ENCODE data around the gene MPC1. TPM values are rescaled to one million over a fixed set of nuclear protein-coding genes. Genes with fewer than 3 reads are reported as not detected.
A peak's percentile ranks its signal among the peaks of the same experiment; 100 is the strongest.
"Not testable (repeated sequence)": the region's sequence is repeated elsewhere in the genome, so short reads cannot be mapped to it uniquely, and the experiment has no call there.

MPC1 gene
- total RNA-seq, 1 donor from 2014 or later = 88.2 TPM

DNA sequence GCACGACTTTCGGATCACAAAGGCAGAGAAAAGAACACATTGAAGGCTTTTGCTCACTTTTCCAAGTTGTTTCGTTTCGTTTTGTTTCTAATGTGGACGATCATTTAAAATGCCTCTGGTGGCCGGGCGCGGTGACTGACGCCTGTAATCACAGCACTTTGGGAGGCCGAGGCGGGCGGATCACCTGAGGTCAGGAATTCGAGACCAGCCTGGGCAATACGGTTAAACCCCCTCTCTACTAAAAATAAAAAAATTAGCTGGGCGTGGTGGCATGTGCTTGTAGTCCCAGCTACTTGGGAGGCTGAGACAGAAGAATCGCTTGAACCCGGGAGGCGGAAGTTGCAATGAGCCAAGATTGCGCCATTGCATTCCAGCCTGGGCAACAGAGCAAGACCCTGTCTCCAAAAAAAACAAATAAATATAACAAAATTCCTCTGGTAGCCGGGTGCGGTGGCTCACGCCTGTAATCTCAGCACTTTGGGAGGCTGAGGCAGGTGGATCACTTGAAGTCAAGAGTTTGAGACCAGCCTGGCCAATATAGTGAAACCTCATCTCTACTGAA lies 1.1 kb upstream of the MPC1 start:
- peaks cover 8 to 28% (median 12%) of the 10 kb centered on the region in 3 donors for H3K4me1 ChIP-seq (ENCODE audit: control insufficient read depth in 3 of 3, insufficient read depth in 3 of 3, low read length in 3 of 3)
- not testable (repeated sequence) for H3K27me3 ChIP-seq (ENCODE audit: control insufficient read depth in 3 of 3, insufficient read depth in 3 of 3, low read length in 3 of 3); H3K9me3 ChIP-seq (ENCODE audit: control insufficient read depth in 3 of 3, low read length in 3 of 3); H3K36me3 ChIP-seq (ENCODE audit: control insufficient read depth in 3 of 3, insufficient read depth in 3 of 3, low read length in 3 of 3)
- peak overlapping the region; percentile 90 to 98 (median 93) for H3K4me3 ChIP-seq (ENCODE audit: low read length in 3 of 3)
- peak overlapping the region; percentile 69 to 97 (median 86) for H3K9ac ChIP-seq (ENCODE audit: low read depth in 1 of 3, low read length in 3 of 3)
- H3K27ac ChIP-seq (ENCODE audit: low read depth, low read length) = peak overlapping the region; percentile 98

- no peaks in the 10 kb centered on the region for H3K36me3 ChIP-seq (ENCODE audit: control insufficient read depth in 3 of 3, insufficient read depth in 3 of 3, low read length in 3 of 3)
- H3K27ac ChIP-seq (ENCODE audit: low read depth, low read length) = peak overlapping the region; percentile 98
- H3K9me3 ChIP-seq (ENCODE audit: control insufficient read depth in 3 of 3, low read length in 3 of 3) = no peaks in the 10 kb centered on the region
- peaks cover 8 to 28% (median 12%) of the 10 kb centered on the region in 3 donors for H3K4me1 ChIP-seq (ENCODE audit: control insufficient read depth in 3 of 3, insufficient read depth in 3 of 3, low read length in 3 of 3)
- H3K27me3 ChIP-seq (ENCODE audit: control insufficient read depth in 3 of 3, insufficient read depth in 3 of 3, low read length in 3 of 3) = no peaks in the 10 kb centered on the region
- H3K4me3 ChIP-seq (ENCODE audit: low read length in 3 of 3) = peak overlapping the region; percentile 88 to 98 (median 93)
- H3K9ac ChIP-seq (ENCODE audit: low read depth in 1 of 3, low read length in 3 of 3) = peak overlapping the region; percentile 90 to 98 (median 97)
Measured at GRCh38 chr6:166382500-166382932, 224 bp downstream of the MPC1 start.

DNA sequence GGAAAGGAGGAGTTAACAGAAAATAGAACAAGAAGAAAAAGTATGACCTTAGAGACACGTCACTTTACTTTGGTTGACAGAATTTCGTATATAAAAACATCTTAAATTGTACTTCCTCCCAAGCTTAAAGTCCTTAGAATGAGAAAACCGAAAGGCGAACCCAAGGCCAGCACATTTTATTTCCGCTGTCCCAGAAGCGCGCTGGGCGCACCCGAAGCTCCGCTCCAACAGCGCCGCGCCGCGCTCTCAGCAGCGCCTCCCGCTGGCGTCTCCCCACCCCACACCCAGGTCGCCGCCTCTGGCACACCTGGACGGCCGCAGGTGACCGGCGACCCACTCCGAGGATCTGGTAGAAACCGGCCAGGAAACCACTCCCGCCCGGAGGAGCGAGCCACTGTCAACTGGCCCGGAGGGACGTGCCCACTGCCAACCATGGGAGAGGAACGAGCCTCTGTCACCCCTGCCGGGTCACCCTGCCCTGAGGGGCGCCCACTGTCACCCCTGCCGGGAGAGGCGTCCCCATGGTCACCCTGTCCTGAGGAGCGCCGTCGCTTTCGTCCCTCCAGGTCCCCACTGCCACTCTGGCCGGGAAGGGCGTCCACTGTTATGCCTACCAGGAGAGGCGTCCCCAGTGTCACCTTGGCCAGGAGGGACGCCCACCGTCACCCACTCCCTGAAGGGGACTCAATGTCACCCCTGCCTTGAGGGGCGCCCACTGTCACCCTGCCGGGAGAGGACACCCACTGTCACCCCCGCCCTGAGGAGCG lies 824 bp downstream of the MPC1 start:
- peak overlapping the region; percentile 88 to 98 (median 93) for H3K4me3 ChIP-seq (ENCODE audit: low read length in 3 of 3)
- H3K4me1 ChIP-seq (ENCODE audit: control insufficient read depth in 3 of 3, insufficient read depth in 3 of 3, low read length in 3 of 3) = peaks cover 8 to 28% (median 12%) of the 10 kb centered on the region in 3 donors
- no peaks in the 10 kb centered on the region for H3K27me3 ChIP-seq (ENCODE audit: control insufficient read depth in 3 of 3, insufficient read depth in 3 of 3, low read length in 3 of 3)
- no peaks in the 10 kb centered on the region for H3K9me3 ChIP-seq (ENCODE audit: control insufficient read depth in 3 of 3, low read length in 3 of 3)
- H3K27ac ChIP-seq (ENCODE audit: low read depth, low read length) = peak overlapping the region; percentile 98
- H3K9ac ChIP-seq (ENCODE audit: low read depth in 1 of 3, low read length in 3 of 3) = peak overlapping the region; percentile 90 to 98 (median 97)
- peaks cover 0 to 2% (median 0%) of the 10 kb centered on the region in 3 donors for H3K36me3 ChIP-seq (ENCODE audit: control insufficient read depth in 3 of 3, insufficient read depth in 3 of 3, low read length in 3 of 3)

- H3K9me3 ChIP-seq (ENCODE audit: control insufficient read depth in 3 of 3, low read length in 3 of 3) = no peaks in the 10 kb centered on the region
- H3K27me3 ChIP-seq (ENCODE audit: control insufficient read depth in 3 of 3, insufficient read depth in 3 of 3, low read length in 3 of 3) = no peaks in the 10 kb centered on the region
- H3K27ac ChIP-seq (ENCODE audit: low read depth, low read length) = peak overlapping the region; percentile 98
- H3K4me3 ChIP-seq (ENCODE audit: low read length in 3 of 3) = peak overlapping the region; percentile 88 to 98 (median 93)
- H3K4me1 ChIP-seq (ENCODE audit: control insufficient read depth in 3 of 3, insufficient read depth in 3 of 3, low read length in 3 of 3) = peaks cover 8 to 28% (median 12%) of the 10 kb centered on the region in 3 donors
- peak overlapping the region; percentile 90 to 98 (median 97) for H3K9ac ChIP-seq (ENCODE audit: low read depth in 1 of 3, low read length in 3 of 3)
- H3K36me3 ChIP-seq (ENCODE audit: control insufficient read depth in 3 of 3, insufficient read depth in 3 of 3, low read length in 3 of 3) = peaks cover 0 to 2% (median 0%) of the 10 kb centered on the region in 3 donors
Measured at GRCh38 chr6:166381381-166381732, 1.4 kb downstream of the MPC1 start.

GRCh38 chr6:166379800-166380199 lies 2.9 kb downstream of the MPC1 start:
- H3K9me3 ChIP-seq (ENCODE audit: control insufficient read depth in 3 of 3, low read length in 3 of 3) = no peaks in the 10 kb centered on the region
- H3K4me3 ChIP-seq (ENCODE audit: low read length in 3 of 3) = no peak overlapping the region
- peak overlapping the region; percentile 53 for H3K27ac ChIP-seq (ENCODE audit: low read depth, low read length)
- H3K27me3 ChIP-seq (ENCODE audit: control insufficient read depth in 3 of 3, insufficient read depth in 3 of 3, low read length in 3 of 3) = no peaks in the 10 kb centered on the region
- peaks cover 8 to 28% (median 12%) of the 10 kb centered on the region in 3 donors for H3K4me1 ChIP-seq (ENCODE audit: control insufficient read depth in 3 of 3, insufficient read depth in 3 of 3, low read length in 3 of 3)
- peaks cover 0 to 2% (median 0%) of the 10 kb centered on the region in 3 donors for H3K36me3 ChIP-seq (ENCODE audit: control insufficient read depth in 3 of 3, insufficient read depth in 3 of 3, low read length in 3 of 3)
- H3K9ac ChIP-seq (ENCODE audit: low read depth in 1 of 3, low read length in 3 of 3) = peak overlapping the region in 2 of 3 donors; percentile 10 to 57

DNA sequence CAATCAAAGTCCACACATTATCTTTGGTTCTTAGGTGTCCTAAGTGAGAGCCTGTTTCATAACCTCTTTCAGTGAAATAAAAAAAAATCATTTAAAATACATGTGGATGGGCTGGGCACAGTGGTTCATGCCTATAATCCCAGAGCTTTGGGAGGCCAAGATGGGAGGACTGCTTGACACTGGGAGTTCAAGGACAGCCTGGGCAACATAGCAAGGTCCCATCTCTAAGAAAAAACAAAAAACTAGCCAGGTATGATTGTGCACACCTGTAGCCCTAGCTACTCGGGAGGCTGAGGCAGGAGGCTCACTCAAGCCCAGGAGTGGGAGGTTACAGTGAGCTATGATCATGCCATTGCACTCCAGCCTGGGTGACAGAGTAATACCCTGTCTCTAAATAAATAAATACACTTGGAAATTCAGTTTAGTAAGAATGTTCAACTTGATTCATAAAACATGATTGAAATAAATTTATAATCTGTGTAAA lies 3.6 kb downstream of the MPC1 start:
- Histone ChIP-seq H3K4me1 (ENCODE audit: control insufficient read depth in 3 of 3, insufficient read depth in 3 of 3, low read length in 3 of 3) (peaks cover 8 to 28% (median 12%) of the 10 kb centered on the region in 3 donors), H3K9ac (ENCODE audit: low read depth in 1 of 3, low read length in 3 of 3) (no peak overlapping the region), H3K27ac (ENCODE audit: low read depth, low read length) (no peak overlapping the region), H3K27me3 (ENCODE audit: control insufficient read depth in 3 of 3, insufficient read depth in 3 of 3, low read length in 3 of 3) (no peaks in the 10 kb centered on the region), H3K36me3 (ENCODE audit: control insufficient read depth in 3 of 3, insufficient read depth in 3 of 3, low read length in 3 of 3) (peaks cover 0 to 2% (median 0%) of the 10 kb centered on the region in 3 donors), H3K9me3 (ENCODE audit: control insufficient read depth in 3 of 3, low read length in 3 of 3) (no peaks in the 10 kb centered on the region), H3K4me3 (ENCODE audit: low read length in 3 of 3) (no peak overlapping the region)

- no peak overlapping the region for H3K27ac ChIP-seq (ENCODE audit: low read depth, low read length)
- no peak overlapping the region for H3K4me3 ChIP-seq (ENCODE audit: low read length in 3 of 3)
- H3K9ac ChIP-seq (ENCODE audit: low read depth in 1 of 3, low read length in 3 of 3) = no peak overlapping the region
- H3K36me3 ChIP-seq (ENCODE audit: control insufficient read depth in 3 of 3, insufficient read depth in 3 of 3, low read length in 3 of 3) = peaks cover 0 to 2% (median 0%) of the 10 kb centered on the region in 3 donors
- no peaks in the 10 kb centered on the region for H3K9me3 ChIP-seq (ENCODE audit: control insufficient read depth in 3 of 3, low read length in 3 of 3)
- H3K27me3 ChIP-seq (ENCODE audit: control insufficient read depth in 3 of 3, insufficient read depth in 3 of 3, low read length in 3 of 3) = no peaks in the 10 kb centered on the region
- H3K4me1 ChIP-seq (ENCODE audit: control insufficient read depth in 3 of 3, insufficient read depth in 3 of 3, low read length in 3 of 3) = peaks cover 8 to 21% (median 12%) of the 10 kb centered on the region in 3 donors
Measured at GRCh38 chr6:166377721-166378120, 5.0 kb downstream of the MPC1 start.

DNA sequence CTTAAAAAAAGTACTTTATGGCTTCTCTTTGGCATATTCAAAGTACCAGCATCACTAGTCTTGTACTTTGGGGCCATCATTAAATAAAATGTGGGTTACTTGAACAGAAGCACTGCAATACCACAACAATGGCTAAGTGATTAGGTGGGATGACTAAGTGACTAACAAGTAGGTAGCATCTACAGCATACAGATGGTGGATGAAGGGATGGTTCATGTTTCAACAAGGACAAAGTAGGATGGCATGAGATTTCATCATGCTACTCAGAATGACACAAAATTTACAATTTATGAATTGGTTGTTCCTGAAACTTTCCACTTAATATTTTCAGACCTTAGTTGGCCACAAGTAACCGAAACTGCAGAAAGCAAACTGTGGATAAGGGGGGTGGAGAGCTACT lies 7.7 kb downstream of the MPC1 start:
- H3K9me3 ChIP-seq (ENCODE audit: control insufficient read depth in 3 of 3, low read length in 3 of 3) = no peaks in the 10 kb centered on the region
- peaks cover 3 to 4% (median 4%) of the 10 kb centered on the region in 3 donors for H3K4me1 ChIP-seq (ENCODE audit: control insufficient read depth in 3 of 3, insufficient read depth in 3 of 3, low read length in 3 of 3)
- no peak overlapping the region for H3K4me3 ChIP-seq (ENCODE audit: low read length in 3 of 3)
- H3K27me3 ChIP-seq (ENCODE audit: control insufficient read depth in 3 of 3, insufficient read depth in 3 of 3, low read length in 3 of 3) = no peaks in the 10 kb centered on the region
- H3K9ac ChIP-seq (ENCODE audit: low read depth in 1 of 3, low read length in 3 of 3) = no peak overlapping the region
- H3K27ac ChIP-seq (ENCODE audit: low read depth, low read length) = no peak overlapping the region
- peaks cover 0 to 2% (median 0%) of the 10 kb centered on the region in 3 donors for H3K36me3 ChIP-seq (ENCODE audit: control insufficient read depth in 3 of 3, insufficient read depth in 3 of 3, low read length in 3 of 3)

DNA sequence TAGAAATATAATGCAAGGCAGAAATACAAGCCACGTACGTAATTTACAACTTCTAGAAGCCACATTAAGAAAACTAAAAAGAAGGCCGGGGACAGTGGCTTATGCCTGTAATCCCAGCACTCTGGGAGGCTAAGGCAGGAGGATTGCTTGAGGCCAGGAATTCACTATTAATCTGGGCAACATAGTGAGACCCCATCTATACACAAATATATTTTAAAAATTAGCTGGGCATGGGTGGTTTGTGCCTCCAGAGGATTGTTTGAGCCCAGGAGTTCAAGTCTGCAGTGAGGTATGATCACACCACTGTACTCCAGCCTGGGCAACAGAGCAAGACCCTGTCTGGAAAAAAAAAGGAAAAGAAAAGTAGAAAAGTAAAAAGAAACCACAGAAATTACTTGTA lies 12.3 kb downstream of the MPC1 start:
- no peak overlapping the region for H3K9ac ChIP-seq (ENCODE audit: low read depth in 1 of 3, low read length in 3 of 3)
- no peak overlapping the region for H3K4me3 ChIP-seq (ENCODE audit: low read length in 3 of 3)
- peaks cover 0 to 5% (median 4%) of the 10 kb centered on the region in 3 donors for H3K4me1 ChIP-seq (ENCODE audit: control insufficient read depth in 3 of 3, insufficient read depth in 3 of 3, low read length in 3 of 3)
- H3K9me3 ChIP-seq (ENCODE audit: control insufficient read depth in 3 of 3, low read length in 3 of 3) = no peaks in the 10 kb centered on the region
- peaks cover 0 to 7% (median 6%) of the 10 kb centered on the region in 3 donors for H3K36me3 ChIP-seq (ENCODE audit: control insufficient read depth in 3 of 3, insufficient read depth in 3 of 3, low read length in 3 of 3)
- H3K27ac ChIP-seq (ENCODE audit: low read depth, low read length) = no peak overlapping the region
- no peaks in the 10 kb centered on the region for H3K27me3 ChIP-seq (ENCODE audit: control insufficient read depth in 3 of 3, insufficient read depth in 3 of 3, low read length in 3 of 3)

DNA sequence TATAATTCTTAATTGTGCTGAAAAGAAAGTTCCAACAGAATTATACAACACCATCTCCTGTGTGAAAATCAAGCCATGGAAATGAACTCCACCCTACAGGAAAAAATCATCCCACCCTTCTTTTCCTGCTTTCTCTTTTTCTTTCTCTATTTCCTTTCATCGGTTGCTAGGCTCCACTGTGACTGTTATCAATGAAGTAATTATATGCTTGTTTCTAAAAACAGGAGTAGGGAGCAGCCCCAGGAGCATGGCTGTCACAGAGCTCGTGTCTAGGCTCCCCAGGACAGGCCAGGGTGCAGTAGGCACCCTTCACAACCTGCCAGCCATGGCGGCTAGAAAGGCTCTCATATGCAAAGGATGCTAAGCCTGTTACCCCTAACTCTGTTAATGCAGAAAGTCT lies 13.0 kb downstream of the MPC1 start:
- Histone ChIP-seq H3K27ac (ENCODE audit: low read depth, low read length) (no peak overlapping the region), H3K9ac (ENCODE audit: low read depth in 1 of 3, low read length in 3 of 3) (no peak overlapping the region), H3K27me3 (ENCODE audit: control insufficient read depth in 3 of 3, insufficient read depth in 3 of 3, low read length in 3 of 3) (no peaks in the 10 kb centered on the region), H3K9me3 (ENCODE audit: control insufficient read depth in 3 of 3, low read length in 3 of 3) (no peaks in the 10 kb centered on the region), H3K36me3 (ENCODE audit: control insufficient read depth in 3 of 3, insufficient read depth in 3 of 3, low read length in 3 of 3) (peaks cover 0 to 7% (median 6%) of the 10 kb centered on the region in 3 donors), H3K4me3 (ENCODE audit: low read length in 3 of 3) (no peak overlapping the region), H3K4me1 (ENCODE audit: control insufficient read depth in 3 of 3, insufficient read depth in 3 of 3, low read length in 3 of 3) (peaks cover 6 to 9% (median 6%) of the 10 kb centered on the region in 3 donors)

All from skeletal muscle tissue (tissue), 4 donors.